GM21723 (cell line): ENCODE results near the gene GLYATL1.

Experiments used
- ATAC-seq: cut with Tn5 transposase; IDR thresholded peaks from one replicate; pipeline ENCODE4 v1.9.1; 2021; ENCODE audit warnings: mild to moderate bottlenecking, moderate library complexity; ENCODE audit not compliant: unreplicated experiment

The GLYATL1 gene, protein sequence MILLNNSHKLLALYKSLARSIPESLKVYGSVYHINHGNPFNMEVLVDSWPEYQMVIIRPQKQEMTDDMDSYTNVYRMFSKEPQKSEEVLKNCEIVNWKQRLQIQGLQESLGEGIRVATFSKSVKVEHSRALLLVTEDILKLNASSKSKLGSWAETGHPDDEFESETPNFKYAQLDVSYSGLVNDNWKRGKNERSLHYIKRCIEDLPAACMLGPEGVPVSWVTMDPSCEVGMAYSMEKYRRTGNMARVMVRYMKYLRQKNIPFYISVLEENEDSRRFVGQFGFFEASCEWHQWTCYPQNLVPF

DNA sequence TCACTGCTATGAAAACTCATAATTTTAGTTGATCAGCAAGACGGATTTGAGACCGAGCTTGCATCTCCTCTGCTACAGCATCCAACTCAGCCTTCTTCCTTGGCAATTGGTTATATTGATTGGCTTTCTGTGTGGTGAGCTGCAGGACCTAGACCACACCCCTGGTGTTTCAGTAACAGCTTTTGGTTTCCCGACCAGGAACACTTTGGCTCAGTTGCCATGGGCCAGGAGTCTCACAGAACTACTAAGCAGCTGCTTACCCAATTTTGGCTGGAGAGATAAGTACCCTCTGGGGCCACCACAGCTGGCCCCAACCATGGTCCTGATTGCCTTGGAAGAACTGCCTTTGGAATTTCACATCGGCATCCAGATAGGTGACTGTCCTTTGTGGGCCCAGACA, at the start of gene GLYATL1:
Gene GLYATL1 (plus strand): TSS at position 212 of the 400 bp plus-strand sequence. CDS start 7,600 bp downstream, outside the sequence.
- no peak for ATAC-seq

DNA sequence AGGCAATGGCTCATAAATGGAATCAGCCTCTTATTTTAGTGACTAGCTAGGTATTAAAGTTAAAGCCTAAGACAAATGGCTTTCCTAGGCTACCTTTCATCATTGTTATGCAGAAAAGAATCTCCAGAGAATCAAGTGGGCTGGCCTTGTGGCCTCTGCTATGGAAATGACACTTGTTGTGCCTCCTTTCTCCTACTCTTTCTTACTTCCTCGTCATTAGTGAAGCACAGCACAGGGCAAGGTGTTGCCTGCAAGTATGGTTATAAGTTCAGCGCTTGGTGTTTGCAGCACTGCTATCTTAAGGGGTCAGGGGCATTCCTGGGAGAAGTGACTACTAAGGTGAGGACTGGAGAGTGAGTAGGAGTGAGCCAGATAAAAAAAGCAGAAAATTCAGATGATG, 45.4 kb upstream of the GLYATL1 start:
- no peak for ATAC-seq

DNA sequence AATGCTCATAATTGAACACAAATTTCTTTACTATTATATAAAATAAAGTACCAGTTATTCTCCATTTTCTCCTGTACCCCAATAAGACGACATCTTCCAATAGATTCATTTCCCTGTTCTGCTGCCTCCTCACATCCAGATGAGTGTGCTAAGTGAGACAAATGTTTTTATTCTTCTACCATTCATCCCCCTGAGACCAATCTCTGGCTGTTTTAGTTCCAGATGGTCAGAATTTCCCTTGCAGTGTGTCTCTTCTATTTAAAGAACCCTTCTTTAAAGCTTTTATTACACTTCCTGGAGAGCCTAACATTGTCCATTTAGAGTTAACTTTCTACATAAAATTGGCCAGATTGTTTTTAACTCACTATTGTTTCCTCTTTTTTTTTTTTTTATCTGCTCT, 41.2 kb upstream of the GLYATL1 start:
- ATAC-seq = no peak

DNA sequence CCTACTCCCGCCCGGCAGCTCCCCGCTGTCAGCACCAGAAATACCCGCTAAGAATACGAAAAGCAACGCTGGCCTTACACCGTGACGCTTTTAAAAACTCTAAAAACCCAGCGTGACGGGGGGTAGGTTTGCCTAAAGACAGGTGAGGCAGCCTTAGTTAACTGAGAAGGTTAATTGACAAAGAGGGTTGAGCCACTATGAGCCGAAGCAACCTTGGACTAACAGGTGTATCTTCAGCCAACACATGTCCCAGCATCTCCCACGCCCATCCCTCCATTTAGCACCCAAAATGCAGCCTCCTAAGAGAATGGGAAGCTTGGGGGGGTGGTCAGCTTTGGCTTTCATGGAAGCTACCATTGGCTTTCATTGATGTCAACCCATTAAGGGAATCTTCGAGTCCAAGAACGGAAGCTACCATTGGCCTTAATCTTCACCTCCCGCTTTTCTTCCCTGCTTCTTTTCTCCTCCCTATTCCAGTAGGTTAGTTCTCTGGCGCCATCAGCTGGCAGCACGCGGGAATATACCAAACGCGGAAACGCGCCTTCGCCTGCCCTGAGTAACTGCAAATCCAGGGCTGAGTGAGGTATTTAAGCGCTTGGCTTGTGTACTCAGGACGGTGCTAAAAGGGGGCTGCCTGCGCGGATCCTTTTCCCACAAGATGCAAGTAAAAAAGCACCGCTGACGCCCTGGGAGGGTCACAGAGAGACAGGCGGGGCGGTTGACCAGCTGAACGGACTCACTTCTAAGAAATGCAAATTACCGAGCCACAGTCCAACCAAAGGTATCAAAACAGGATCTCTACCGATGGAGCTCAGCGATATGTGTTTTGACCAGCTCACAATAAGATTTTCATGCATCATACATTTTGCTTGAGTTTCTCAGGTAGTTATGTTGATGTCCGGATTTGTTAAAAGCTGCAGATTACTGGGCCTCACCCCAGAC, 38.5 kb upstream of the GLYATL1 start:
- ATAC-seq = peak; percentile 71

DNA sequence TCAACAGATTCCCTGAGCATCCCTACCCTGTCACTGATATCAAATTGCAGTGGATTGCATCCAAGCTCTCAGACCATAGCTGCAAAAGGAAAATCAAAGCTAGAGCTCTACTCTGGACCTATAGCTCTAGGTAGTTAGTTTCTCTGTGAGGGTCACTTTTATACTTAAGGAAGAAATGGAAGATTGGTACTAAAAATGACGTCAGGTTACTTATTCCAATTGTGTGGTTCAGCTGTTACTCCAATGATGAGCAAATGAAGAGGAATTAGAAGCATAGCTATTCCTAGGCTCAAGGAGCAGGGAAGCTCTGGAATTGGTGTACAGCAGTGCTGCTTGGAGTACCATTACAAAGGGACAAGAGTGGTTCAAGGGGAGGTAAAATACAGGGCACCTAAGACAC, 36.4 kb upstream of the GLYATL1 start:
- no peak for ATAC-seq

DNA sequence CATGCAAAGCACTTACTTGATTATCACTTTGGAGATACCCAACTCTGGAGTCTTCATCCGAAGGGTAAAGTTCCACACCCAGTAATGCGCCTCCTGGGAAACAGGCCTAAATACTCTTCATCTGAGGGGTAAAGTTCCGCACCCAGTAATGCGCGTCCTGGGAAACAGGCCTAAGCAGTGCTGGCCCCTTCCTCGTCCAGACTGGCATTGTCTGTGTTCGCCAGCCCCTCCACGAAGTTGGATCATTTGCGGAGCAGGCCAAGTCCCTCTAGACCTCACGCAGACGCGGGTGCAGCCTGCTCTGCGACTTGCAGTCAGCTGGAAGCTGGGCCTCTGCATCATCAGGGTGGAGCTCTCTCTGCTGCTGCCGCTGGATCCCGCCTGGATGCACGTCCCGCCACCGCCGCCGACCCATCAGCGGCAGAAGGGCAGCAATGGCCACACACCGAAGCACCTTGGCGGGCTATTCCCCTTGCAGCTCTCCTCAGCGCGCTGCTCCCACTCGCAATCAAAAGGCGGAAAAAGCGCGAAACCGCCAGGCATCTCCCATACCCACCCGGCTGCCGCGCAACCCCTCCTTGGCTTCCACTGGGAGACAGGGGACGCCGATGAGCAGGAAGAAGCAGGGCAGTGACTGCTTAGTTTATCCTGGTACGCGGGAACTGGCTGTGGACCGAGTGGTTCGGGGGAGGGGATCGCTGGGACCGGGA, 34.1 kb upstream of the GLYATL1 start:
- no peak for ATAC-seq

DNA sequence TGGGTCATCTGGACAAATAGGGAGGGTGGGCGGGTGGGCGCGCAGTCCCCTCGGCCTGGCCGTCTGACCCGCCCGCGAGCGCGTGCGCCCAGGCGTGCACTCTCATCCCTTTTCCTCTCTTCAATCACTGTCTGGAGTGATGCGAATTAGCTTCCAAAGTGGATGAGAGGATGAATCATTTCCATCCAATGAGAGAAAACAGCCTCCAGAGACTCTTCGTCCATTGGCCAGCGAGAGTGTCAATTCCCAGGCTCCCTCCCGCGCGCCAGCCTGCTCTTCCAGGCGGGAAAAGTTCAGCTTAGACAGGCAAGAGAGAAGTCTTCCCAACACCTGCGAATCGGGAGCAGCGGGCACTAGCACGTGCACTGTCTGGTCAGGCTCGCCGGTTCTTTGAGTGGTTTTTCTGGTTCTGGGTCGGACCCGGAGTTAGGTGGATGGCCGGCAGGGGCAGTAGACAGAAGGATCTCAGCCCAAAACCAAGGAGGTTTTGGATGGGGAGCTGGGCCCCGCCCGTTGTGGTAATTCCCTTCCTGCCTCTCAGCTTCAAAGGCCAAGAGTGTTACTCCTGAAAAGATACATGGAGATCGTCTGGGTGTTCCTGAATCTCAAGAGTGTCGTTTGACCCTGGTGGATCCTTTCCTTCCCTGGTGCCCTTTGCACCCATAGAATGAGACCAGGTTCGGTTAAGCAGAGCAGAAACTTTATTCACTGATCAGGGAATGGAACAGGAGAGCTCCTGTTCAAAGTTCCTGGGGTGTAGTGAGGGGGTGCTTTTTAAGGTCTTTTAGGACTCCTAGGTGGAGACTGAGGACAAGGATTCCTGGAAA, 33.4 kb upstream of the GLYATL1 start:
- no peak for ATAC-seq

DNA sequence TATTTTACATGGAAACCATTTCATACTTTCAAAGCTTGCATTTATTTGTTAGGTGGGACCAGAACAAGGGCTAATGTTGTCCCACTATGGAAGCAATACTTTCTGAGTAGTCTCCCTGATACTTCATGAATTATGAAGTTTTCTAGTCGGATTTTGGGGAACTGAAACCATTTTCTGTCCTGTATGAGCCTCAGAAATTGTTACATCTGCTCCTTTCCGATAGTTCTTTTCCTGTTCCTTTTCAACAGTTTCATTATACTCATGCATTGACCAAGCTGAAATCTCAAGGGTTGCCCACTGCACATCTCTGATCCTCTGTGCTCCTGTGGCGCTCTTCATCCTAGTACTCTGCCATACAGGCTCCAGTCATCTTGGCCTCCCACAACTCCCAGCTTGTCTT, 31.5 kb upstream of the GLYATL1 start:
- ATAC-seq = no peak

DNA sequence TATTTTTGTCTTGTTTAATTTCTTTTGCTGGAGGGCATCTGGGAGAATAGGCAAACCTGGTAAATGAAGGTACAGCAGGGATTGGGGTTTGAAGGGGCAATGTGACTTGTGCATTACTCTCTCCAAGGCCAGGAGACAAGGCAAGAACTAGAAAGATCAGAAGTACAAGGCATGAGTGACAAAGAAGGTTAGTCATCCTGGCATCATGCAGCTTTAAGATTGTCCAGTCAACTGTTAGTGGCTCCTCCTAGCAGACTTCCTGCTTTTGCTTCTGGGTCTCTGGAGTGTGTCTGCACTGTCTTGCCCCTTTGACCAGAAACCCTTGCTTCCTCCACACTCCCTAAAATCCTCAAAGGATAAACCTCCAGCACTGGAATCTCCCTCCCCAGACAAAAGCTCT, 27.2 kb upstream of the GLYATL1 start:
- no peak for ATAC-seq

DNA sequence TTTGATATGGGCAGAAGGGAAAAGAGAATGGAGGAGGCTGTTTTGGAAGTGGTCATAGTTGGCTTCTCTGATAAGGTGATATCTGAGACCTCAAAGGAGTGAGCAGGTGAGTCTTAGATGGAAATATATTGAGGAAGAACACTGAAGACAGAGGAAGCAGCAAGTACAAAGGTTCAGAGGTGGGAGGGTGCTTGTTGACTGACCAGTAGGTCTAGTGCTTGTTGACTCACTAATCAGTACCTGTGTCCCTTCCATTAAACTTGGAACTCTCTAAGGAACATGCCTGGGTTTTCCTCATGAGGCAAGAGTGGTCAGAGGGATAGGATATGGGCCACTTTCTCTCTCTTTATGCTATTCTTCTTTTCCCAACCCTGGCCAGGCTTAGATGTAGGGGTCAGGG, 25.6 kb upstream of the GLYATL1 start:
- no peak for ATAC-seq

DNA sequence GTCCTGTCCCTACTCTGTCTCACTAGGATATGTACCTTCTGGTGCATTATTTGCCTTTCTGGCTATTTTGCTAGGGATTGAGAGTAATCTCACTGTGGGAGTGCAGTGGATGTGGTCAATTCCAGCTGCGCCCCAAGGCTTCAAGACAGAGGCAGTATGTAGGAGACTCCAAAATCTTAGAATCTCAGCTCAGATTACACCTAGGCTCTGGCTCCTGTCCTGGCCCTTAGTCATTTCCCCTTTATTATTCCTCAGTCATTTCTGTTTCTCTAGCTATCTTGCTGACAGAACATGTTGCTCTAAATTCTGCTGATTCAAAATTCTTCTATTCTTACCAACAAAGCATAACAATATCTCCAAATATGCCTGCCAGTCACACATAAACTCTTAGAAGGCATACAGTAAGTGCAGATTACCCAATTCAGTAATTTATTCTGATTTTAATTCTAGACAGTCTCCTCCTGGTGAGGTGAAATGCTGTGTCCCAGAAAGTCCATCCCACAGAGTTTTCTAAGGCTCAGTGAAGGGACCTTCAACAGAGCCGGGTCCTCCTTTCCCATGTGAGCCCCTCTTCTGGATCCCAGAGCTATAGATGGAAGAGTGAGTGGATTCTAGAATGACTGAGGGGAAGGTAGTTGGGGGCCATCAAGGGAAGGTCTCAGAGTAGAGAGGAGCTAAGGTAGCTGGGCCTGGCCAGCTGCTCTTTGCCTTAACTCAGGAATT, 24.3 kb upstream of the GLYATL1 start:
- no peak for ATAC-seq

DNA sequence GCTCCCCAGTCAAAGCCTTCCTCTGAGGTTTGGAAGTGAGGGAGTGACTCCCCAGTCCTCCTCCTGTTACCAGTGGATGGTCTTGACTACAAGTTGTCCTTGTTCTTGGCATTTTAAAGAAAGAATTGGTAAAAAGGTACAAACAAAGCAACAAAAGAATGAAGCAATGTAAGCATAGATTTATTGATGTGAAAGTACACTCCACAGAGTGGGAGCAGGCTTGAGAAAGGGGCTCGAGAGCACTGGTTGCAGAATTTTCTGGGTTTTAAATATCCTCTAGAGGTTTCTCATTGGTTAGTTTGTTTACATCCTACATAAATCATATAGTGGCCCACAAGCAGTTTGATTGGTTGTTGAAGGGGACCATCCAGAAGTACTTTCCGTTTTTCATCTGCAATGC, 22.7 kb upstream of the GLYATL1 start:
- no peak for ATAC-seq

DNA sequence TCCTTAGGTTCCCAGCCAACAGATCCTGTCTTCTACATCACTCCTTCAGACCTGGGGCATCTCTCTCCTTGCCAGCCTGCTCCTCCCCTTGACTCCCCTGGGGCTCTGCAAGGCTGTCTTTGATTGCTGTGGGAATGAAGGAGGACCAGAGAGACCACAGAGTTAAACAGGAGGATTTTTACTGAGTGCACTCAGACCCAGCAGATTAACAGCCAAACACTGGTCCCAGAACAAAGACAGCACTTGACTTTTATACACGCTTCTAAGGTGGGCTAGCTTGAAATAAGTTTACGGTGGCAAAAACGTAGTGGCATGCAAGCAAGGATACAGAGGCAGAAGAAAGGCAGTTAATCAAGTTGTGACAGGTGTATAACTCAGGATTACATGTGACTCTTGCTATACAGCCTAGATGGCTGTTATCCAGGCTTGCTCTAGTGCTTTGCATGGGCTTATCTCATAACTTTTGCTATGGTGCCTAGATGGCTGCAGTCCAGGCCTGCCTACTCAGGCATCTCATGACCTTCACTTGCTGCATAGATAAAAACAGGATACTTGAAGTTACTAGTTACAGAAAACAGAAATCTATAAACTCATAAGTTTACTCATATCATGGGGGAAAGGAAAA, 22.0 kb upstream of the GLYATL1 start:
- no peak for ATAC-seq

DNA sequence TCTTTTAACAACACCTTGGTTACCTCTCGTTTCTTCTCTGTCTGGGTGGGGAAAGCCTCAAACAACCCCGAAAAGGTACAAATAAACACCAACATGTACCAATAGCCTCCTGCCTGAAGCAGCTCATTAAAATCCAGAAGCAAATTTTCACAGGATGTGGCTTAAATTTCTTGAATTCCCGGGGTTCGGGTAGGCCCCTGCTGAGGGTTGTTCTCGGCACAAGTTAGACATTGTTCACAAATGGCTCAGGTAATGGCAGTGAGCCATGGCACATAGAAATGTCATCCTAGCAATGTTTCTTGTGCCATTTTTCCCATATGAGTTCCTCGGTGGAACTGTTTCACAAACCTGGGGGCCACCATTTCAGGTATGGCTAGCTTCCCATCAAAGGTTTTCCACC, 19.7 kb upstream of the GLYATL1 start:
- no peak for ATAC-seq

DNA sequence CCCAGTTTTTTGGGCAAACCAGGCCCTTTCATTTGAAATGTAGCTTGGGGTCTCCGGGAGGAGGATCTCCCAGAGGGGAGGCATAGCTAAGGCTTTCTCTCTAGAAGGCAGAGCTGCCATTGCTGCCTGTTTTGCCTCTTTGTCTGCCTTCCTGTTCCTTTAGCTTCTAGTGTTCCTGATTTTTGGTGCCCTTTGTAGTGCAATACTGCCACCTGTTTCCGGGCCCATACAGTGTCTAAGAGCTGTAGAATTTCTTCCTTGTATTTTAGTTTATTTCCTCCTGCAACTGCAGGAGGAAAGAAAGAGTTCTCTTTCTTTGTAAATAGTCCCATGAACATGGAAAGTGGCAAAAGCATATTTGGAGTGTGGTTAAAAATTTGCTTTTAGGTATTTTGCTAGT, 19.3 kb upstream of the GLYATL1 start:
- ATAC-seq = no peak

DNA sequence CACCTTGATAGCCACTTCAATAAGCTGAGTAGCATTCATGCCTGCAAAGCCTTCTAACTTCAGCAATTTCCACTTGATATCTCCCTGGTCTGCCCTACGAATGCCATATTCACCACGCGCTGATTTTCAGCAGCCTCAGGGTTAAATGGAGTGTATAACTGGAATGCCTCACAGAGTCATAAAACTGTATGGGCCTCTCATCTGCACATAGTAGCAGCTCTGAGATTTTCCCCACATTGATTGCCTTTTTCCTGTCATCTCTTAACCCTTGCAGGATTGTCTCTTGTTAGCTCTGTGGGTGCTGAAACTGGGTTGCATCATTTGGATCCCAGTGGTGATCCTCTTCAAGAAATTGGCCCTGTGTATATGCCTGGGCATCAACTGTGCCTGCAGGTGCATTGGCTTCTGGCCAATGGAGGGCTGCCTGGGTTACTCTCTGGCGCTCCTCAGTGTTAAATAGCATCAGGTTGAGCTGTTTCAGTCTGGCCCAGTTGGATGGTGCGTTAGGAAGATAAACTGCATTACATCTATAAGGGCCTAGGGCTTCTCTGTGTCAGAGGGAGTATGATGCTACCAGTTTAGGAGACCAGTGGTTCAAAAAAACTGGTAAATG, 17.4 kb upstream of the GLYATL1 start:
- ATAC-seq = no peak

DNA sequence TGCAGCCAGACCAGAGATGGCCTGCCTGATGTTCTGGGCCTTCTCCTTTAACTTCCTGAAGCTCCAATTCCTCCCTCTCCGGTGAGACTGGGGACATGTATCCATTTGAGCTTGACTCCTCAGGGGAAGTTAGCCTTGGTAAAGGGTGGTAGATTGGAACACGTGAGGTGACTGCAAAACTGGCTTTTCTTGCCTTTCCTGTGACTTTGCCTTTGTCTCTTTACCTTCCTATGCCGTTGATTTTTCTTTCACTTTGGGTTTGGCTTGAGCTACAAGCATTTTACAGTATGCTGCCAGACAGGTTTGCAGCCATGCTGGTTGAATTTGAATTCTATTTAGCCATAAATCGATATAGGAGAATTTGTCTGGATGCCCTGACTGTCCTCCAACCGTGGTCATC, 16.8 kb upstream of the GLYATL1 start:
- no peak for ATAC-seq

DNA sequence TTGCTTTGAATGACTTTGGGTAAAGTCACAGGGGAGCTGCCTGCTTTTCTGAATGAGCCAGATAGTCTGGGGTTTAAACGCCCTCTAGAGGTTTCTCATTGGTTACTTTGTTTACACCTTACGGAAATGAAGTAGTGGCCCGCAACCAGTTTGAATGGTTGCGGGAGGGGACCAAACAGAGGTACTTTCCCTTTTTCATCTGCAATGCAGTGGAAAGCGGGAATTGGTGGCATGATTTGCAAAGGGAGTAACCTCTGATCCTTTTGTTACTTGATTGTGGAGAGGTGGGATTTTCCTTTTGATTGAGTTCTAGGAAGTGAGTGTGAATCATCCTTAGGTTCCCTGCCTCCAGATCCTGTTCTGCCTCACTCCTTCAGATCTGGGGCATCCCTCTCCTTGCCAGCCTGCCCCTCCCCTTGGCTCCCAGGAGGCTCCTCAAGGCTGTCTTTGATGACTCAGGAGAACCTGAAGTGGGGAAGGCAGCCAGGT, 15.9 kb upstream of the GLYATL1 start:
- peak; percentile 93 for ATAC-seq

DNA sequence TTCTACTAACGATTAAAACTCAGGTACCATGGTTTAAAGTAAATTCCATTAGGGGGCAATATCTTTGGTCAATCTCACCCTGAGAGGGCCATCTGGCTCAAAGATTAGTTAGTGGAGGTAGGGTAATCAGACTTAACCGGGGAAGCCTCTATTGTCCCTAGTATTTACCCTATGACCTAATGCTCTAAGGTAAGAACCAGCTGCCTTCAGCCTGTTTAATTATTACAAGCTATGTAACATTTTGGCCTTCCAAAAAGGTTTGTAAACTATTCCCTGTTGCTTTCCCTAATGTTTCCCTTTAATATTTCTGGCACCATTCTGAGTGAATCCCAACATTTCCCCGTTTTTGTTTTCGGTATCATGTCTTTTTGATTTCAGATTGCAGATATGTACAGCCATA, 15.1 kb upstream of the GLYATL1 start:
- no peak for ATAC-seq
